Gastroesophageal sphincter (tissue), 2 donors: ENCODE results near the gene GDA.

Experiments used
- POLR2A ChIP-seq, 2 donors: fragments of 450-650 bp; IDR thresholded peaks; one replicate each; pipeline ENCODE4 v1.6.1; 2017; ENCODE audit warnings: antibody characterized with exemption in 2 of 2, mild to moderate bottlenecking in 2 of 2, moderate library complexity in 1 of 2
- POLR2AphosphoS5 ChIP-seq: sonication (generic); formaldehyde crosslinking; IDR thresholded peaks from one replicate; pipeline ENCODE4 v1.6.1; 2017; ENCODE audit warnings: antibody characterized with exemption

DNA sequence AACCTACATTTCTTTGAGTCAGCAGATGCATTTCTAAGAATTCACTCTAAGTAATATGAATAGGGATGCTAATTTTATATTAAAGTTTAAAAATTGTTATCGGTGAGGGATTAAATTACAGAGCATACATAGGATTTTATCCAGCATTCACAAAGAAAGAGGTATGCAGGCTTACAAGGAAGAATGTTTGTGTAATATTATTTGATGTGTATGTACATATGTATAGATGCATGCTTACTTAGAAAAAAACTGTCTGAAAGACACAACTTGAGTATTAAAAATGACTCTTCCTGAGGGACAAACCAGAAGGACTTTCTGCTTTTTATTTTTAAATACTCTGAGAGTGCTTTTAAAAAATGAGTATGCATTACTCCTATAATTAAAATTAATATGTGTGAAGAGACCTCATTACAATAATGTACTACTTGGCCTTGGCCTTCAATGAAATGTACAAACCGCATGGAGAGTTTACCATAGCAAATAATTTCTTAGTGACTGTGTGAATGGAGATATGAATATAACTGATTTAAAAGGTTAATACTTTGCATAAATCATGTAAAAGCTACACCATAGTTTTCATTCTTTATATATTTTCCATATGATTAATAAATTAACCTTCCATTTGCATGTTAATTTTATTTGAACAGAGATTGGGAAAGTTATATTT lies 77.0 kb downstream of the GDA start:
- TF ChIP-seq POLR2A (IDR thresholded peaks at IDR 0.05) (no peak), POLR2AphosphoS5 (no peak)
